Ishikawa (cell line): ENCODE measurements around the gene HBP1.

Experiments
- CEBPB ChIP-seq: IDR thresholded peaks from 2 replicates; pipeline ENCODE4 v1.6.1; 2012
- CREB1 ChIP-seq: IDR thresholded peaks from 2 replicates; pipeline ENCODE4 v1.6.1; 2012; ENCODE audit warnings: low read depth
- EGR1 ChIP-seq: IDR thresholded peaks from 2 replicates; pipeline ENCODE4 v1.6.1; 2012
- EP300 ChIP-seq: IDR thresholded peaks from 2 replicates; pipeline ENCODE4 v1.6.1; 2012; ENCODE audit warnings: borderline replicate concordance
- FOXM1 ChIP-seq: IDR thresholded peaks from 2 replicates; pipeline ENCODE4 v1.6.1; 2012; ENCODE audit warnings: low read depth, borderline replicate concordance
- MAX ChIP-seq: IDR thresholded peaks from 2 replicates; pipeline ENCODE4 v1.6.1; 2012
- NFIC ChIP-seq: IDR thresholded peaks from 2 replicates; pipeline ENCODE4 v1.6.1; 2012
- RAD21 ChIP-seq: IDR thresholded peaks from 2 replicates; pipeline ENCODE4 v1.6.1; 2012; ENCODE audit warnings: low read depth
- TAF1 ChIP-seq: IDR thresholded peaks from 2 replicates; pipeline ENCODE4 v1.6.1; 2012; ENCODE audit warnings: low read depth, mild to moderate bottlenecking
- TCF12 ChIP-seq: IDR thresholded peaks from 2 replicates; pipeline ENCODE4 v1.6.1; 2012; ENCODE audit warnings: low read depth
- TEAD4 ChIP-seq: IDR thresholded peaks from 2 replicates; pipeline ENCODE4 v1.6.1; 2012
- YY1 ChIP-seq: IDR thresholded peaks from 2 replicates; pipeline ENCODE4 v1.6.1; 2012; ENCODE audit warnings: low read depth
- ZBTB7A ChIP-seq: IDR thresholded peaks from 2 replicates; pipeline ENCODE4 v1.6.1; 2012; ENCODE audit warnings: low read depth
- TF ChIP-seq, protein P1 (sequence below): IDR thresholded peaks from 2 replicates; pipeline ENCODE4 v1.6.1; 2012; ENCODE audit warnings: low read depth, mild to moderate bottlenecking
- TF ChIP-seq, protein P2 (sequence below): IDR thresholded peaks from 2 replicates; pipeline ENCODE4 v1.6.1; 2012

The HBP1 gene

GRCh38 chr7:107125475-107125874 lies 43.3 kb upstream of the HBP1 start:
- no peak for TF ChIP-seq YY1
- TF ChIP-seq, protein P1, sequence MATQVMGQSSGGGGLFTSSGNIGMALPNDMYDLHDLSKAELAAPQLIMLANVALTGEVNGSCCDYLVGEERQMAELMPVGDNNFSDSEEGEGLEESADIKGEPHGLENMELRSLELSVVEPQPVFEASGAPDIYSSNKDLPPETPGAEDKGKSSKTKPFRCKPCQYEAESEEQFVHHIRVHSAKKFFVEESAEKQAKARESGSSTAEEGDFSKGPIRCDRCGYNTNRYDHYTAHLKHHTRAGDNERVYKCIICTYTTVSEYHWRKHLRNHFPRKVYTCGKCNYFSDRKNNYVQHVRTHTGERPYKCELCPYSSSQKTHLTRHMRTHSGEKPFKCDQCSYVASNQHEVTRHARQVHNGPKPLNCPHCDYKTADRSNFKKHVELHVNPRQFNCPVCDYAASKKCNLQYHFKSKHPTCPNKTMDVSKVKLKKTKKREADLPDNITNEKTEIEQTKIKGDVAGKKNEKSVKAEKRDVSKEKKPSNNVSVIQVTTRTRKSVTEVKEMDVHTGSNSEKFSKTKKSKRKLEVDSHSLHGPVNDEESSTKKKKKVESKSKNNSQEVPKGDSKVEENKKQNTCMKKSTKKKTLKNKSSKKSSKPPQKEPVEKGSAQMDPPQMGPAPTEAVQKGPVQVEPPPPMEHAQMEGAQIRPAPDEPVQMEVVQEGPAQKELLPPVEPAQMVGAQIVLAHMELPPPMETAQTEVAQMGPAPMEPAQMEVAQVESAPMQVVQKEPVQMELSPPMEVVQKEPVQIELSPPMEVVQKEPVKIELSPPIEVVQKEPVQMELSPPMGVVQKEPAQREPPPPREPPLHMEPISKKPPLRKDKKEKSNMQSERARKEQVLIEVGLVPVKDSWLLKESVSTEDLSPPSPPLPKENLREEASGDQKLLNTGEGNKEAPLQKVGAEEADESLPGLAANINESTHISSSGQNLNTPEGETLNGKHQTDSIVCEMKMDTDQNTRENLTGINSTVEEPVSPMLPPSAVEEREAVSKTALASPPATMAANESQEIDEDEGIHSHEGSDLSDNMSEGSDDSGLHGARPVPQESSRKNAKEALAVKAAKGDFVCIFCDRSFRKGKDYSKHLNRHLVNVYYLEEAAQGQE: no peak
- no peak for TF ChIP-seq TCF12
- no peak for TF ChIP-seq TEAD4
- TF ChIP-seq EGR1: no peak
- TF ChIP-seq CREB1: no peak
- TF ChIP-seq RAD21: no peak
- TF ChIP-seq, protein P2, sequence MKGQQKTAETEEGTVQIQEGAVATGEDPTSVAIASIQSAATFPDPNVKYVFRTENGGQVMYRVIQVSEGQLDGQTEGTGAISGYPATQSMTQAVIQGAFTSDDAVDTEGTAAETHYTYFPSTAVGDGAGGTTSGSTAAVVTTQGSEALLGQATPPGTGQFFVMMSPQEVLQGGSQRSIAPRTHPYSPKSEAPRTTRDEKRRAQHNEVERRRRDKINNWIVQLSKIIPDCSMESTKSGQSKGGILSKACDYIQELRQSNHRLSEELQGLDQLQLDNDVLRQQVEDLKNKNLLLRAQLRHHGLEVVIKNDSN: no peak
- no peak for TF ChIP-seq EP300
- no peak for TF ChIP-seq CEBPB
- no peak for TF ChIP-seq FOXM1

DNA sequence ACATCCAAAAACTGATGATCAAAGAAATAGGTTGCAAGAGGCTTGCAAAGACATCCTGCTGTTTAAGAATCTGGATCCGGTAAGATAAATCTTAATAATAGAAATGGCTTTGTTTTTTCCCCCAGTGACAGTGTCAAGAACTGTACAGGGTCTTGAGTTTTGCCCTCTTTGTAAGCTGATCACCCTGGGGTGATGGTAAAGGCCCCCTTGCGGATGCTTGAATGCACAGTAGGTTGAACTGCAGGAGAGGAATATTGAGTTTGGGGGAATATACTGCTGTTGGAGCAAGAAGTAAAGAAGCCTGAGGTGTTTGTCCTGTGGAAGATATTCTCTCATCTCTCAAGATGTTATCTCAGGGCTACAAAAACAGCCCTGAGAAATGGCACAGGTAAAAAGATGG lies 40.6 kb upstream of the HBP1 start:
- TF ChIP-seq RAD21 (no peak), EP300 (no peak), TEAD4 (no peak), YY1 (no peak), MAX (no peak), TAF1 (no peak), TCF12 (no peak), CREB1 (no peak), FOXM1 (no peak), NFIC (no peak), CEBPB (no peak), EGR1 (no peak)

DNA sequence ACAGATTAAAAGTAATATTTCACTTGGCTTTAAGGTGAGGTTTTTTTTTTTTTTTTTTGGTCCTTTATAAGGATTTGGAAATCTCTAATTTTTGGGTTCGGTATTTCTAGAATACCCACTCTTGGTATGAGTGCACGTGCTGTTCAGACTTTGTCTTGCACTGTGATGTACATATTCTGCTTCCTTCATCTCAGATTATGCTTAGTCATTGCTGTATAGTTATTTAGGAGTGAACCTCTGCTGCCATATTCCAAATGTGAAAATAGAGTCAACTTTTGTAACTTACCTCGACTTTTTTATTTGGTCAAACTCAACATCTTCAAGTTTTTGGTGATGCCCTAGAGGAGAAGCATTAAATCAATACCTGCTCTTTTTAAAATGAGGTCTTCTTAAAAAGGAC lies 40.1 kb upstream of the HBP1 start:
- TF ChIP-seq, protein P1: no peak
- no peak for TF ChIP-seq RAD21
- no peak for TF ChIP-seq MAX
- no peak for TF ChIP-seq TAF1
- no peak for TF ChIP-seq CREB1
- TF ChIP-seq CEBPB: no peak
- no peak for TF ChIP-seq EP300
- no peak for TF ChIP-seq TEAD4

GRCh38 chr7:107130487-107131220 lies 38.1 kb upstream of the HBP1 start:
- TF ChIP-seq CEBPB (no peak), EGR1 (no peak), ZBTB7A (no peak)

GRCh38 chr7:107133396-107133795 lies 35.4 kb upstream of the HBP1 start:
- TF ChIP-seq TCF12 (no peak), NFIC (no peak), TEAD4 (no peak), EGR1 (no peak), YY1 (no peak), CEBPB (no peak), CREB1 (no peak), ZBTB7A (no peak), FOXM1 (no peak), RAD21 (no peak), TAF1 (no peak), EP300 (no peak), MAX (no peak)
- TF ChIP-seq, protein P1: no peak
- TF ChIP-seq, protein P2: no peak
